Measurements from ENCODE around the gene CYB561D1.
"Not testable (repeated sequence)": the region's sequence is repeated elsewhere in the genome, so short reads cannot be mapped to it uniquely, and the experiment has no call there.

Gene CYB561D1

GRCh38 chr1:109493805-109494539, at the start of gene CYB561D1:
CYB561D1 (plus strand) TSS chr1:109494094; CDS start chr1:109494140, 46 bp downstream.
- peak; percentile 42 for DNase-seq (ENCODE audit: low read depth)
- TF ChIP-seq CTCF (IDR thresholded peaks at IDR 0.05; ENCODE audit: low read depth, low read length, missing control alignments) = peak; percentile 98
- peak within 1 kb of the TSS; percentile 84 for H3K4me3 ChIP-seq (ENCODE audit: low read depth, low read length)

GRCh38 chr1:109444346-109444745, 49.5 kb upstream of the CYB561D1 start:
- DNase-seq (ENCODE audit: low read depth) = no peak
- TF ChIP-seq CTCF (IDR thresholded peaks at IDR 0.05; ENCODE audit: low read depth, low read length, missing control alignments) = no peak
- no peak overlapping the region for H3K4me3 ChIP-seq (ENCODE audit: low read depth, low read length)

GRCh38 chr1:109445949-109446695, 47.8 kb upstream of the CYB561D1 start:
- H3K4me3 ChIP-seq (ENCODE audit: low read depth, low read length); DNase-seq (ENCODE audit: low read depth): not testable (repeated sequence)

- no peak for DNase-seq (ENCODE audit: low read depth)
- no peak for TF ChIP-seq CTCF (IDR thresholded peaks at IDR 0.05; ENCODE audit: low read depth, low read length, missing control alignments)
- H3K4me3 ChIP-seq (ENCODE audit: low read depth, low read length) = no peak overlapping the region
Measured at GRCh38 chr1:109447524-109447923, 46.4 kb upstream of the CYB561D1 start.

- no peak for TF ChIP-seq CTCF (IDR thresholded peaks at IDR 0.05; ENCODE audit: low read depth, low read length, missing control alignments)
- H3K4me3 ChIP-seq (ENCODE audit: low read depth, low read length) = no peak overlapping the region
- no peak for DNase-seq (ENCODE audit: low read depth)
Measured at GRCh38 chr1:109454497-109455133, 39.3 kb upstream of the CYB561D1 start.

GRCh38 chr1:109457819-109458218, 36.1 kb upstream of the CYB561D1 start:
- TF ChIP-seq CTCF (IDR thresholded peaks at IDR 0.05; ENCODE audit: low read depth, low read length, missing control alignments) = no peak
- DNase-seq (ENCODE audit: low read depth) = no peak
- no peak overlapping the region for H3K4me3 ChIP-seq (ENCODE audit: low read depth, low read length)

- no peak for TF ChIP-seq CTCF (IDR thresholded peaks at IDR 0.05; ENCODE audit: low read depth, low read length, missing control alignments)
- no peak for DNase-seq (ENCODE audit: low read depth)
- H3K4me3 ChIP-seq (ENCODE audit: low read depth, low read length) = no peak overlapping the region
Measured at GRCh38 chr1:109466125-109466451, 27.8 kb upstream of the CYB561D1 start.

All from GM12864 (cell line).